ENCODE results near the gene TRAF4.
"Not testable (repeated sequence)": the region's sequence is repeated elsewhere in the genome, so short reads cannot be mapped to it uniquely, and the experiment has no call there.

The TRAF4 gene

DNA sequence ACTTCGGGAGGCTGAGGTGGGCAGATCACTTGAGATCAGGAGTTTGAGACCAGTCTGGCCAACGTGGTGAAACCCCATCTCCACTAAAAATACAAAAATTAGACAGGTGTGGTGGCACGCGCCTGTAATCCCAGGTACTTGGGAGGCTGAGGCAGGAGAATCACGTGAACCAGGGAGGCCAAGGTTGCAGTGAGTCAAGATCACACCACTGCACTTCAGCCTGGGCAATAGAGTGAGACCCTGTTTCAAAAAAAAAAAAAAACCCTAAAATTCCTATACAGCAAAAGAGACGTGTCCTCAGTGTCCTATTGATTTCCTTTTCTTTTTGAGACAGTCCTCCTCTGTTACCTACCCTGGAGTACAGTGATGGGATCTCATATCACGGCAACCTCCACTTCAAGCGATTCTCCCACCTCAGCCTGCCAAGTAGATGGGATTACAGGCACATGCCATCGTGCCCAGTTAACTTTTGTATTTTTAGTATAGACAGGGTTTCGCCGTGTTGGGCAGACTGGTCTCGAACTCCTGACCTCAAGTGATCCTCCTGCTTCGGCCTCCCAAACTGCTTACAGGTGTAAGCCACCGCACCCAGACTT, 51.1 kb downstream of the TRAF4 start:
- not testable (repeated sequence) for DNase-seq

DNA sequence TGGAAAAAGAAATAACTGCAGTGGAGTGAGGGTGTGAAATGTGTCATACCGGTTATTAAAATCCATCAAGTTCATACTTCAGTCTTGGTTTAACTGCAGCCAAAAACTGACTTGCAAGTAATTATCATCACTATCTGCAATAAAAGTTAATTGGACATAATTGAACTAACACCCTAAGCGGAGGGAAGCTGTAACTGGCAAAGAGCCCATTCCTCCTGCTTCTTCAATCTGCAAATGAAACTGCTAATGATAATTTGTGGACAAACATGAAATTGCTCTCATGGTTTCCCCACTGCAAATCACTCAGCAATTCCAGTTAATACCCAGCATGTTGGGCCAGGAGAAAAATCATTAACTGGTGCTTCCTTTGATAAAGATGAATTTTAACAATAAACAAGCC, 52.3 kb downstream of the TRAF4 start:
- no peak for DNase-seq
